HG03025 (cell line): ENCODE results near the gene BICRA.
A peak's percentile ranks its signal among the peaks of the same experiment; 100 is the strongest.
"Not testable (repeated sequence)": the region's sequence is repeated elsewhere in the genome, so short reads cannot be mapped to it uniquely, and the experiment has no call there.

Experiments used
- ATAC-seq: cut with Tn5 transposase; IDR thresholded peaks from one replicate; pipeline ENCODE4 v1.9.1; 2021; ENCODE audit warnings: mild to moderate bottlenecking, moderate library complexity; ENCODE audit not compliant: unreplicated experiment, low FRiP score

Gene BICRA

DNA sequence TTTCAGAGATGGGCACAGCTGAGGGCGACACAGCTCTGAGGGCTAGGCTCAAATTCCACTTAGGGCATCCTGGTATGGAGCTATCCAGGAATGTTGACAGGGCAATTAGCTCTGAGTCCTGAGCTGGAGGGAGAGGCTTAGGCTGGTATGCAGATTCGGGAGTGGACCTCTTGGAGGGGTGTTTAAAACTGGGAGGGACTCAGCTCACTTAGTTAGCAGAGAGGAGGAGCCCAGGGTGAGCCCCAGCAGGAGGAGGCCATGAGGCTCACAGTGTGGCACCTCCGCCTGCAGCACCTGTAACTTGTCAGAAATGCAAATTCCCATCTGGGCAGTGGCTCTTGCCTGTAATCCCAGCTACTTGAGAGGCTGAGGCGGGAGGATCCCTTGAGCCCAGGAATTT lies 126.2 kb downstream of the BICRA start:
- ATAC-seq, result no peak

DNA sequence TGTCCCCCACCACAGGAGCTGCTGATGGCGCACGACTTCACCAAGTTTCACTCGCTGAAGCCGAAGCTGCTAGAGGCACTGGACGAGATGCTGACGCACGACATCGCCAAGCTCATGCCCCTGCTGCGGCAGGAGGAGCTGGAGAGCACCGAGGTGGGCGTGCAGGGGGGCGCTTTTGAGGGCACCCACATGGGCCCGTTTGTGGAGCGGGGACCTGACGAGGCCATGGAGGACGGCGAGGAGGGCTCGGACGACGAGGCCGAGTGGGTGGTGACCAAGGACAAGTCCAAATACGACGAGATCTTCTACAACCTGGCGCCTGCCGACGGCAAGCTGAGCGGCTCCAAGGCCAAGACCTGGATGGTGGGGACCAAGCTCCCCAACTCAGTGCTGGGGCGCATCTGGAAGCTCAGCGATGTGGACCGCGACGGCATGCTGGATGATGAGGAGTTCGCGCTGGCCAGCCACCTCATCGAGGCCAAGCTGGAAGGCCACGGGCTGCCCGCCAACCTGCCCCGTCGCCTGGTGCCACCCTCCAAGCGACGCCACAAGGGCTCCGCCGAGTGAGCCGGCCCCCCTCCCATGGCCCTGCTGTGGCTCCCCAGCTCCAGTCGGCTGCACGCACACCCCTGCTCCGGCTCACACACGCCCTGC lies 132.1 kb downstream of the BICRA start:
- ATAC-seq, result no peak

DNA sequence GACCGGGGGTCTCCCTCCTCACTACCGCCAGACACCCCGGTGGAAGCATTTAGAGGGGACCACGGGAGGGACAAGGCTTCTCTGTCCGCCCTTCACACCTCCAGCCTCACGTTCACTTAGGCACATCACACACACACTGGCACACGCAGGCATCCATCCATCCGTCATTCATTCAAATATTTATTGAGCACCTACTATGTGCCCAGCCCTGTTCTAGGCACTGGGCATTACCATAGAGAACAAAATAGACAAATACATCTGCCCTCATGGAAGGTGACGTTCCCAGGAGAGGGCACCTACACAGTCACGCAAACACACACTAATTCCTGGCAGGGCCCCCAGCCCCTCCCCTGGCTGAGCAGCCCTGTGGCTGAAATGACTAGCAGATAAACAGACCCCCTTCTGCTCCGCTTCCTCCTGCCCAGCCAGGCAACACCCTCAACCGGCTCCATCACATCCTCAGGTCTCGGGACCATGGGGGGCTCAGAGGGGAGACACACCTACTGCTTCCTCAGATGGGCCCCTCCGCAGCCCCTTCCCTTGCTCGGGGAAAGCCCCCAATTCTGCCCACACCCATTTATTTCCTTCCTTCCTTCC lies 132.7 kb downstream of the BICRA start:
- ATAC-seq, result no peak

DNA sequence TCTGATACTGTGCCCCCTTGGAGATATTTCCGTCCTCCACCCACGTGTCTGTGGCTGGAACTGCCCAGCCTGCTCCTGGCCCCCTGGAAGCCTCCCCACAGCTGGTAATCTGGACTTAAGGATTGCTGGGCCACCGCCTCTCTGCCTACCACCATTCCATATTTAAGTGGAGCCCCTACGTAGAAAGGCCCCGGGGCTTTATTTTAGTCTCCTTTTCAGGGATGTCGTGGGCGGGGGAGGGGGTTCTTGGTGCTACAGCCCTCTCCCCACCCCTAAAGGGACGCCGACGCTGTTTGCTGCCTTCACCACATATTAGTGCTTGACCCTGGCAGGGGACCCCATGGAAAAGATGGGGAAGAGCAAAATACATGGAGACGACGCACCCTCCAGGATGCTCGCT lies 133.7 kb downstream of the BICRA start:
- no peak for ATAC-seq

DNA sequence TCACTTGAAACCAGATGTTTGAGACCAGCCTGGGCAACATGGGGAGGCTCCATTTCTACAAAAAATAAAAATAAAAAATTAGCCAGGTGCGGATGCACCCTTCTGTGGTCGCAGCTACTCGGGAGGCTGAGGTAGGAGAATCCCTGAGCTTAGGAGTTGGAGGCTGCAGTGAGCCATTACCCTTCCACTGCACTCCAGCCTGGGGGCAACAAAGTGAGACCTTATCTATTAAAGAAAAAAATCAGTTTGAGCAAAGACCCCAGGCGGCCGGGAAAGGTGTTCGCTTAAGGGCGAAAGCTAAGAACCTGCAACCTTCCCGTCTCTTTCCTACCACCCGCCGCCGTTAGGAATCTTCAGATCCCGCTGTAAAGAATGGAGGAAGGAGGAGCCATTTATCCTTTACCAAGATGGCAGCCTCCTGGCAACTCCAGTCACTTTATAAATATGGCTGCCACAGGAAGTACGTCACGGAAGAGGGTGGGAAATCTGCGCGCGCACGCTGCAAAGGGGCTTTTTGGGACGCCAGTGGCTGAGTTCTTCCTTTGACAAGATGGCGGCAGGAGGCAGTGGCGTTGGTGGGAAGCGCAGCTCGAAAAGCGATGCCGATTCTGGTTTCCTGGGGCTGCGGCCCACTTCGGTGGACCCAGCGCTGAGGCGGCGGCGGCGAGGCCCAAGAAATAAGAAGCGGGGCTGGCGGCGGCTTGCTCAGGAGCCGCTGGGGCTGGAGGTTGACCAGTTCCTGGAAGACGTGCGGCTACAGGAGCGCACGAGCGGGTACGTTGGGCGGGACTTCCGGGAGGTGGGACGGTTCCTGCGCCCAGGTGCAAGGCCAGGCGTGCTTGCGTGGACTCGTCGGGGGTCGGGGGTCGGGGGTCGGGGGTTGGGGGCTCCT lies 136.3 kb downstream of the BICRA start, which contains the start of gene NOP53:
Gene NOP53, plus strand, starts transcription at position 537 of the 892 bp plus-strand sequence. Its CDS starts 14 bp downstream, at position 551.
- peak; percentile 68 for ATAC-seq

DNA sequence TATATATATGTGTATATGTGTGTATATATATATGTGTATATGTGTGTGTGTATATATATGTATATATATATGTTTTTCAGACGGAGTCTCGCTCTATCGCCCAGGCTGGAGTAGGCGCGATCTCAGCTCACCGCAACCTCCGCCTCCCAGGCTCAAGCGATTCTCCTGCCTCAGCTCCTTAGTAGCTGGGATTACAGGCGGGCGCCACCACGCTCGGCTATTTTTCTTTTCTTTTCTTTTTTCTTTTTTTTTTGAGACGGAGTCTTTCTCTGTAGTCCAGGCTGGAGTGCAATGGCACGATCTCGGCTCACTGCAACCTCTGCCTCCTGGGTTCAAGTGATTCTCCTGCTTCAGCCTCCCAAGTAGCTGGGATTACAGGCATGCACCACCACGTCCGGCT lies 137.2 kb downstream of the BICRA start:
- not testable (repeated sequence) for ATAC-seq

DNA sequence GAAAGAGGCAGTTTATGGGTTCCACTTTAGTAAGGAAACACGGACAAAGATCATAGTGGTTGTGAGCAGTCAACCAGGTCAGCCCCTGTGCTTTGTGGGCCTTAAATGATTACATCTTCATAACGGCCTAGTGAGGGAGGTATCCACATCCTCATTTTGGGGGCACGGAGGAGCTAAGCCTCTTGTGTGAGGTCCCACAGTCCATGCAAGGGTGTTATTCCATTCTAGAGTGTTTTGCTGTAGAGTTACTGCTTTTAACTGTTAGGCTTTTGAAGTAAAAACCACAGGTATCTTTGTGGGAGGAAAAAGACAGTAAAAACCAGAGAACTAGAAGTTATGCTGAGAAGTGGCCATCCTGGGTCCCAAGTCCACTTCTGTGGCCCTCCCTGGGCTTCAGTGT lies 140.4 kb downstream of the BICRA start:
- ATAC-seq, result no peak

DNA sequence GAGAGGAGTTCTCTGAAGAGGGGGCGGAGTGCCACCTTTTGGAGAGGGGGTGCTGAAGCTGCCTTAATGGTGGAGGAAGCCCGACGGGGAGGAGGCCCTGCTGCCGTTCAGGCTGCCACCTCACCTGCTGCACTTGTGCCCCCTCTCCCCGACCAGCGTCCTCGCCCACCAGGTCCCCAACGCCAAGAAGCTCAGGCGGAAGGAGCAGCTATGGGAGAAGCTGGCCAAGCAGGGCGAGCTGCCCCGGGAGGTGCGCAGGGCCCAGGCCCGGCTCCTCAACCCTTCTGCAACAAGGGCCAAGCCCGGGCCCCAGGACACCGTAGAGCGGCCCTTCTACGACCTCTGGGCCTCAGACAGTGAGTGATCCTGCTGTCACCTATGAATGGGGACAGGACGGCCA lies 141.8 kb downstream of the BICRA start:
- no peak for ATAC-seq

DNA sequence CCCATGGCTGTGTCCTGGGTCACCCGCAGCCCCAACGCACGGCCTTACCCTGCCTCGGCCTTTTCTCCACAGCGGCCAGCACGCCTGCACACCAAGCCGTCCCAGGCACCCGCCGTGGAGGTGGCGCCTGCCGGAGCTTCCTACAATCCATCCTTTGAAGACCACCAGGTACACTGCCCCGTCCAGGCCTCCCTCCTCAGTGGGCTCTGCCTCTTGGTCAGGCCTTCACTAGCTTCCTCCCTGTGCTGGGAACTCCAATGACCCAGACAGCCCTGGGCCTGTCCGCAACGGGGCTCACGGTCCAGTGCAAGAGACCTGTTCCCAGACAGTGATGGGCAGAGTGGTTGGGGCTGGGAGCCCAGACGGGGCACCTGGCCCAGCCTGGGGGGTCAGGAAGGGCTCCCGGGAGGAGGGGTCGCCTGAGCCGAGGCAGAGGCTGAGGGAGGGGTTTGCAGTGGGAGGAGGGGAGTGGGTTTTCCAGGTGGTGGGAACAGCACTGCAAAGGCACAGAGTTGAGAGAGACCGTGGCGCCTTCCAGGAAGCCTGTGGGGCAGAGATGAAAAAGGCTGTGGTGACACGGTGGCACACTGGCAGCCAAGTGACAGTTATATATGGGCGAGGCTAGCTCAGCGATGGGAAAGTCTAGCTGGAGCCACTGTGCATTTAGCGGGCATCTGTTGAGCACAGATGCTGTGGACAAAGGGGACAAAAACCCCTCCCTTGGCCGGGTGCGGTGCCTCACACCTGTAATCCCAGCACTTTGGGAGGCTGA lies 143.7 kb downstream of the BICRA start:
- no peak for ATAC-seq
